MV-4-11 (cell line): ENCODE measurements around the gene GPR31.

Source experiments
- DNase-seq: peaks from one replicate; lab custom pipeline; 2025; lab: John Stamatoyannopoulos, UW

Gene GPR31

DNA sequence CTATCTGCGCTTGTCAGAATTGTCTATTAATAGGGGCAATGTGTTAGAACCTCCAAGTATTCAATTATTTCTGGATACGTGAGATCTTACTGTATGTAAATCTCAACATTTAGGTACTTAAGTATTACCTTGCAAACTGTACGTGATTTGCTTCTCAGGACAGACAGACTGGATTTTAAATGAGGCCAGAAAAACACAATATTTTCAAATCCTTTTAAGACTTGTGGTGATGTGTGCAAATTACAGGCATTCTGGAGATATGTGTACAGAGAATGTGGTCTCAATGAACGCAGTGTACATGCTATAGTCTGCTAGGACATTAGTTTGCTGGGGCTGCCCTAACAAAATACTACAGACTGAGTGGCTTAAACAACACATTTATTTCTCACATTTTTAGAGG, 18.0 kb downstream of the GPR31 start:
- DNase-seq = no peak

- DNase-seq = no peak
Observed at GRCh38 chr6:167137881-167138280, 19.9 kb downstream of the GPR31 start.

DNA sequence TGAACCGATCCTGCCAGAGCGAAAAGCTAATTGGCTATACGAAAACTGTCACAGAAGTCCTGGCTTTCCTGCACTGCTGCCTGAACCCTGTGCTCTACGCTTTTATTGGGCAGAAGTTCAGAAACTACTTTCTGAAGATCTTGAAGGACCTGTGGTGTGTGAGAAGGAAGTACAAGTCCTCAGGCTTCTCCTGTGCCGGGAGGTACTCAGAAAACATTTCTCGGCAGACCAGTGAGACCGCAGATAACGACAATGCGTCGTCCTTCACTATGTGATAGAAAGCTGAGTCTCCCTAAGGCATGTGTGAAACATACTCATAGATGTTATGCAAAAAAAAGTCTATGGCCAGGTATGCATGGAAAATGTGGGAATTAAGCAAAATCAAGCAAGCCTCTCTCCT, 20.7 kb downstream of the GPR31 start:
- no peak for DNase-seq

GRCh38 chr6:167136376-167136775, 21.4 kb downstream of the GPR31 start:
- DNase-seq = no peak

- DNase-seq = no peak
Observed at GRCh38 chr6:167134448-167135328, 23.1 kb downstream of the GPR31 start.

GRCh38 chr6:167130712-167131684, 26.8 kb downstream of the GPR31 start:
- no peak for DNase-seq

DNA sequence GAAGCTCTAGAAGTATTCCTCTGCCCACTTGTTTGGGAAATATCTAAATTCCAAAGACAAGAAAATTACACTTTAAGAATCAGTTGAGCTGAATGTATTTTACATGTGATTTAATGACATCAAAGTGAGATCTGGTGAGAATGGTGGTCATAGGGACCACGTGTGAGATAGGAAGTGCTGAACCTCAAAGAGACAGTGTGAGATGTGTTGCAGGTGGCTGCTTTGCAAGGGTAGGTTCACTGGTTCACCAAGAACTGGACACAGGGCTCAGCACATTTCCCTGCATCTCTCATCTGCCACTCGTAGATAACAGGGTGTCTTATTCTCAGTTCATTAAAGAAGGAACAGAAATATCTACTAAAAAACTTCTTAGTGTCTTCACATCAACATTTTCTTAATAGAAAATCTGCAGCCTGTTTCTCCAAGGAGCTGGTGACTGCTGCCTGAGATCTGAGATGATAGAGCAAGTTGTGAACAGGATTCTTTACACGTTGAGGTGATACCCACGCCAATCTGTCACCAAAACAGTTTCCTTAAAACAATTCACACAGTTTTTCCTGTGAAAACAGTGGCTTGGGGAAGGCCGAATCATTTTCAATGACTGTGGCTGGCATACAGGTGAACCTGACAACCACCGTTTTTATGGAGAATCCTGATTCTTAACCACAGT, 27.6 kb downstream of the GPR31 start:
- DNase-seq = no peak

GRCh38 chr6:167129562-167129961, 28.2 kb downstream of the GPR31 start:
- no peak for DNase-seq

DNA sequence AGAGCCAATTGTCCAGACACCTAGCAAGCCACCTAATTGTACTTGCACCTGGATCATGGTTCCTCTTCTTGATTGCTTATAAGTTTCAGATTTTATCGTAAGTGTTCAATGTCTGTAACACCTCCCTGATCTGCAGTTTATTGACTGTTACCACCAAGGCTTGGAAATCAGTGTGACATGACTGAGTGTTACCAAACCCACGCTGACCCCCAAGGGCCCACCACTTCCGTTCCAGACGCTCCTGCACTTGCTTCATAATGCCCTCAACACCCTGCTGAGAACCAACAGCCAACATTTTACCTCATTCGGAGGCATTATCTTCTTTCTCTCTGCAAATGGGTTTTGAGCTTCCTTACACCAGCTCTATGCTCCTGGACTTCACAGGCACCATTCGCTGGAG, 28.6 kb downstream of the GPR31 start:
- no peak for DNase-seq

GRCh38 chr6:167127785-167128531, 29.8 kb downstream of the GPR31 start:
- no peak for DNase-seq

DNA sequence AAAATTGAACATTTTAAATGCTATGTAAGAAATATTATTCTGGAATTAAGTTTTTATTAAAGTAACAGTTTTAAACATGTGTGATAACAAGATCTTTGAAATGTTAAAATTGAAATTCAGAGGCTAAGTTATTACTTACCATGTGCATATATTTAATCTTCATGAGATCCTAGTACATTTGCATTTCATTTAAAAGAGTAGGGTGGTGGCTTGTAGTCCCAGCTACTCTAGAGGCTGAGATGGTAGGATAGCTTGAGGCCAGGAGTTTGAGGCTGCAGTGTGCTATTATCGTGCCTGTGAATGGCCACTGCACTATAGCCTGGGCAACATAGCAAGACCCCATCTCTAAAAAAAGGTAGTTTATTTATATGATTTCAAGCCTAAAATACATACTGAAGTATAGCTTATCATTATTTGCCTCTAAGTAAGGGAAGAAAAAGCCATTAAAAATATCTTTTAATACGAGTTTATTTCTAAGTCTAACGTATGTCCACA, 31.9 kb downstream of the GPR31 start:
- no peak for DNase-seq

DNA sequence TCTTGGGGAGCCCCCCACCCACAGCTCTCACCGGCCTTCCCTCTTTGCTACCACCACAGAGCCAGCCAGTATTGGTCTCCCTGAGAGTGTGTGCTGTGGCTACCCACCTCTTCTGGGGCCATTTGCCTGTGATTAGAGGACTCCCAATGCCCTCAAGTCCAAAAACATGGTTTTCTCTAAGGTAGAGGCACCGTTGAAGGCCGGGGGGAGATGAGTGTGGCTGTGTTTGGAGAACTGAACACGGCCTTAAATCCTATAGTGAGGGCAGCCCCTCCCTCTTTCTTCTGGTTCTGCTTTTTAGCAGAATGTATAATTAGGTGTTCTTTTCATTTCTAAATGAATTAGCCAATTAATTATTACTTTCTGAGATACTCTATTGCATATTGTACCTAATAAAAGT, 32.4 kb downstream of the GPR31 start:
- peak; percentile 21 for DNase-seq

GRCh38 chr6:167124753-167125152, 33.0 kb downstream of the GPR31 start:
- DNase-seq = no peak

DNA sequence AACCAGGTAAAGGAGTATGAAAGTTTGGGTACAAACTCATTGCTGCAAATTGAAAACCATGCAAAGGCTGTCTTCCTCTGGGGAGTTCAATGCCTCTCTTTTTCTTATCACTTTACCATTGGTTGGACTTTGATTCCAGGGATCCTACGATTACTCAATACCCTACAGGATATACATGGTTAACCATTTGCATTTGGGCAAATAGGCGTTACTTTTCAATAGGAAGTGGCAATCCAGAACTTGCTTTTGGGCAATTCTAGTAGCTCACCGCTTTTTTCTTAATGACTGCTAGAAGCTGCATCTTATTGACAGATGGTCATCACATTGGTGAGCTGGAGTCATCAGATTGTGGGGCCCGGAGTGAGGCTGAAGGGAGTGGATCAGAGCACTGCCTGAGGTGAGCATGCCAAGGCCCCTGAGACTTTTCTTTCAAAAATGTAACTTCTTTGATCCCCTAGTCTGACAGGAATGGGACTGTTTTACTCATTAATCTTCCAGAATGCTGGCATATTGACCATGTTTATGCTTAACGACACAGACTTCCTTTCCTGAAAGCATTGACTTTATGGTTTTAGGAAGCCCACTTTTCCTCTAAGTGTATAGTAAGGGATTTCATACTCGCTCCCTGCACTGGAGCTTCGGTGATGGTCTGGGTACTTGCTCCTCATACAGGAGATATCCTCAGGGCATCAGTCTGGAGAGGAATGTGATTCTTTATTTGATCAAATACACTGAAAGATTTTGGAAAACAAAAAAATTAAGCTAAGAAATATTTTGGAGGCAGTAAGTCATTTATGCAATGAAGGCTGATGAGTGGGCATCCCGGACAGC, 34.7 kb downstream of the GPR31 start, which contains the start of gene CCR6:
Gene CCR6, plus strand, starts transcription at position 270 of the 831 bp plus-strand sequence. CDS start 13,039 bp downstream, outside the sequence.
- peak; percentile 71 for DNase-seq

DNA sequence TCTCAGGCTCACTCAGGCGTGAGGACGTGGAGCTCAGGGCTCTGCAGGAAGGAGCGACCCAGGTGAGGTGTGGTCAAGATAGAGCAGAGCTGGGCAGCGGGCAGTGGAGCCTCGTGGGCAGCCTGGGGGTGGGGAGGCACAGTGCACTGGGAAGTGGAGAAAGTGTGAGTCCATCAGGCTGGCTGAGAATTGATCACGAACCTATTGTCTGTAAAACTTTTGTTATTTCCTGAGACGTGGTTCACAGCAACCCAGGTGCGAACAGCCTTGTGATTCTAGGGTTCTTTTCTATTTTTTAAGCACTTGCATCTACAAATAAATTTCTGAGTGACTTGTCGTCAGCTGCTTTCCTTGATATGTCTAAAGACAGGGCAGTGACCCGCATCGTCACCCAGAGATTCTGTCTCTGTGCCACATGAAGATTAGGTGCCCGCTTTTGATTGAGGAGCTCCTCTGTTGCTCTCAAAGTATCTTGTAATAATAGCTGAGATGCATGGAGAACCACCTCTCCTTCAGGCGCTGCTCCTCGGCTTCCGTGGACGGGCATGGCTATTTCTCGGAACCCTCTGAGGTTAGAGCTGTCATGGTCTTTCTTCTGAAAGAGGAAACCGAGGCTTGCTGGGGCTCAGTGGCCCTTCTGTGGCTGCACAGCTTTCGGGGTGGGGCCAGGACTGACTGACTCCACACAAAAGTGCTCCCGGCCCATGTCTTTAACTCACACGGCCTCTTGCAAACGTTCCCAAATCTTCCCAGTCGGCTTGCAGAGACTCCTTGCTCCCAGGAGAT, 35.5 kb downstream of the GPR31 start:
- DNase-seq = peak; percentile 63

- no peak for DNase-seq
Observed at GRCh38 chr6:167121335-167121841, 36.4 kb downstream of the GPR31 start.

DNA sequence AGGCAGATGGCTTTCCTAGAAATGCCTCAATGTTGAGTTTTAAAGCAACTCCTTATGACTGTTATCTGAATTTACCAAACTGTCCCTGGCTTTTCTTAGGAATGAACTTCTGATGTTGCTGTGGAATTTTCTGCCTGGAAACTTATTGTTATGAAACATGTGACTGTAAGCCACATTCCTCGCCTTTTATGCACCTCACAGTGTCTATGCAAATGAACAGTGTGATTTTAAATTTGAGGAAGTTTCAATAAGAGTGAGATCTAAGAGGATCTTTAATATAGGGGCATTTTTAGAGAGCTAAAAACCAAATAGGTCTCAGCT, 37.2 kb downstream of the GPR31 start:
- DNase-seq = peak; percentile 35

- DNase-seq = peak; percentile 35
Observed at GRCh38 chr6:167119670-167120582, 37.9 kb downstream of the GPR31 start.
